SK-N-SH treated with all-trans-retinoic acid at 6 μM for 48 hours (cell line): ENCODE measurements around the gene EMC9.

Experiments
- ATAC-seq: fragments of 200-7000 bp; cut with Tn5 transposase; 3 replicates; pipeline ENCODE4 v1.9.1; 2020; ENCODE audit warnings: mild to moderate bottlenecking, moderate library complexity
- BACH2 ChIP-seq: fragments of 250-450 bp; sonication (Bioruptor Pico); IDR thresholded peaks from 2 replicates; pipeline ENCODE4 v1.9.0; 2021; ENCODE audit warnings: mild to moderate bottlenecking, borderline replicate concordance
- CSDC2 ChIP-seq: fragments of 250-450 bp; sonication (Bioruptor Pico); IDR thresholded peaks from 2 replicates; pipeline ENCODE4 v1.5.0; 2020; ENCODE audit warnings: mild to moderate bottlenecking, moderate library complexity
- CSRNP3 ChIP-seq: fragments of 250-450 bp; sonication (Bioruptor Pico); IDR thresholded peaks from 2 replicates; pipeline ENCODE4 v1.5.1; 2021; ENCODE audit warnings: mild to moderate bottlenecking, moderate library complexity
- GLIS3 ChIP-seq: fragments of 250-450 bp; sonication (Bioruptor Pico); IDR thresholded peaks from 2 replicates; pipeline ENCODE4 v1.5.0; 2020; ENCODE audit warnings: mild to moderate bottlenecking, moderate library complexity
- ISL1 ChIP-seq: fragments of 250-450 bp; sonication (Bioruptor Pico); IDR thresholded peaks from 2 replicates; pipeline ENCODE4 v2.1.2; 2022; ENCODE audit warnings: mild to moderate bottlenecking, moderate library complexity
- PATZ1 ChIP-seq: fragments of 250-450 bp; sonication (Bioruptor Pico); IDR thresholded peaks from 2 replicates; pipeline ENCODE4 v1.8.0; 2020; ENCODE audit warnings: mild to moderate bottlenecking, moderate library complexity, borderline replicate concordance
- POU6F1 ChIP-seq: fragments of 250-450 bp; sonication (Bioruptor Pico); IDR thresholded peaks from 2 replicates; pipeline ENCODE4 v1.8.0; 2021; ENCODE audit warnings: low read depth, mild to moderate bottlenecking, moderate library complexity, borderline replicate concordance
- PPARA ChIP-seq: fragments of 250-450 bp; sonication (Bioruptor Pico); IDR thresholded peaks from 2 replicates; pipeline ENCODE4 v1.5.0; 2020; ENCODE audit warnings: mild to moderate bottlenecking, borderline replicate concordance
- RARB ChIP-seq: fragments of 250-450 bp; sonication (Bioruptor Pico); IDR thresholded peaks from 2 replicates; pipeline ENCODE4 v1.8.0; 2021; ENCODE audit warnings: mild to moderate bottlenecking, moderate library complexity
- SNAI2 ChIP-seq: fragments of 250-450 bp; sonication (Bioruptor Pico); IDR thresholded peaks from 2 replicates; pipeline ENCODE4 v1.5.0; 2020; ENCODE audit warnings: mild to moderate bottlenecking, moderate library complexity
- TCF4 ChIP-seq: fragments of 250-450 bp; sonication (Bioruptor Pico); IDR thresholded peaks from 2 replicates; pipeline ENCODE4 v1.8.0; 2021; ENCODE audit warnings: mild to moderate bottlenecking, moderate library complexity, borderline replicate concordance
- TOX ChIP-seq: fragments of 250-450 bp; sonication (Bioruptor Pico); IDR thresholded peaks from 2 replicates; pipeline ENCODE4 v1.8.0; 2021; ENCODE audit warnings: mild to moderate bottlenecking, moderate library complexity, borderline replicate concordance
- TSHZ2 ChIP-seq: fragments of 250-450 bp; sonication (Bioruptor Pico); IDR thresholded peaks from 2 replicates; pipeline ENCODE4 v1.5.0; 2020; ENCODE audit warnings: mild to moderate bottlenecking, moderate library complexity
- ZC3H10 ChIP-seq: fragments of 250-450 bp; sonication (Bioruptor Pico); IDR thresholded peaks from 2 replicates; pipeline ENCODE4 v1.5.1; 2021; ENCODE audit warnings: mild to moderate bottlenecking, moderate library complexity
- ZFP3 ChIP-seq: fragments of 250-450 bp; sonication (Bioruptor Pico); IDR thresholded peaks from 2 replicates; pipeline ENCODE4 v1.5.0; 2020; ENCODE audit warnings: mild to moderate bottlenecking, moderate library complexity
- ZFP30 ChIP-seq: fragments of 450-650 bp; formaldehyde crosslinking; IDR thresholded peaks from 2 replicates; pipeline ENCODE4 v1.5.0; 2022; ENCODE audit warnings: mild to moderate bottlenecking, moderate library complexity
- ZNF70 ChIP-seq: fragments of 450-650 bp; formaldehyde crosslinking; IDR thresholded peaks from 2 replicates; pipeline ENCODE4 v1.5.0; 2020; ENCODE audit warnings: mild to moderate bottlenecking, moderate library complexity
- ZNF8 ChIP-seq: fragments of 450-650 bp; formaldehyde crosslinking; IDR thresholded peaks from 2 replicates; pipeline ENCODE4 v1.5.0; 2020; ENCODE audit warnings: mild to moderate bottlenecking, moderate library complexity

Gene EMC9

GRCh38 chr14:24126939-24127338 is 14.5 kb downstream of the EMC9 start:
- TF ChIP-seq POU6F1 (CRISPR knock-in tag) (no peak), TOX (no peak), ZC3H10 (CRISPR knock-in tag) (no peak), ZNF8 (CRISPR knock-in tag) (no peak), CSDC2 (CRISPR knock-in tag) (no peak), TCF4 (CRISPR knock-in tag) (no peak), TSHZ2 (no peak), ISL1 (CRISPR knock-in tag) (no peak), PATZ1 (CRISPR knock-in tag) (no peak)
- ATAC-seq, result no peak

- ATAC-seq, result no peak
- no peak for TF ChIP-seq ZFP30 (CRISPR knock-in tag)
- no peak for TF ChIP-seq ZNF70 (CRISPR knock-in tag)
- no peak for TF ChIP-seq GLIS3 (CRISPR knock-in tag)
- no peak for TF ChIP-seq SNAI2
- TF ChIP-seq RARB (CRISPR knock-in tag), result no peak
- TF ChIP-seq ZFP3 (CRISPR knock-in tag), result no peak
- no peak for TF ChIP-seq TCF4 (CRISPR knock-in tag)
- TF ChIP-seq TSHZ2, result no peak
- no peak for TF ChIP-seq ZNF8 (CRISPR knock-in tag)
- TF ChIP-seq BACH2 (CRISPR knock-in tag), result no peak
Observed at GRCh38 chr14:24123424-24124417, 17.7 kb downstream of the EMC9 start.

GRCh38 chr14:24122898-24123297 is 18.5 kb downstream of the EMC9 start:
- ATAC-seq, result no peak; the same call in 2 of the 3 replicates

More at GRCh38 chr14:24122898-24123297, 18.5 kb downstream of the EMC9 start:
- TF ChIP-seq PPARA (CRISPR knock-in tag) (no peak), CSRNP3 (CRISPR knock-in tag) (no peak), ISL1 (CRISPR knock-in tag) (no peak), TOX (no peak), ZNF70 (CRISPR knock-in tag) (no peak), SNAI2 (no peak), RARB (CRISPR knock-in tag) (no peak), TSHZ2 (no peak)
